ENCODE results near the gene PLXNA1.

PLXNA1 gene

GRCh38 chr3:127018306-127018828 is 35.5 kb downstream of the PLXNA1 start:
- DNase-seq (ENCODE audit: low spot score): no peak

- peak; percentile 58 for DNase-seq (ENCODE audit: low spot score)
Measured at GRCh38 chr3:127019449-127019848, 36.5 kb downstream of the PLXNA1 start.

GRCh38 chr3:127020543-127020942 is 37.6 kb downstream of the PLXNA1 start:
- no peak for DNase-seq (ENCODE audit: low spot score)

- no peak for DNase-seq (ENCODE audit: low spot score)
Measured at GRCh38 chr3:127022849-127023248, 39.9 kb downstream of the PLXNA1 start.

- no peak for DNase-seq (ENCODE audit: low spot score)
Measured at GRCh38 chr3:127025456-127025855, 42.5 kb downstream of the PLXNA1 start.

GRCh38 chr3:127026036-127026435 is 43.1 kb downstream of the PLXNA1 start:
- DNase-seq (ENCODE audit: low spot score): no peak

GRCh38 chr3:127026661-127027060 is 43.7 kb downstream of the PLXNA1 start:
- no peak for DNase-seq (ENCODE audit: low spot score)

GRCh38 chr3:127027061-127027735 is 44.3 kb downstream of the PLXNA1 start:
- no peak for DNase-seq (ENCODE audit: low spot score)

- no peak for DNase-seq (ENCODE audit: low spot score)
Measured at GRCh38 chr3:127027811-127028548, 45.1 kb downstream of the PLXNA1 start.

- no peak for DNase-seq (ENCODE audit: low spot score)
Measured at GRCh38 chr3:127028781-127029657, 46.1 kb downstream of the PLXNA1 start.

GRCh38 chr3:127029658-127030507 is 47.0 kb downstream of the PLXNA1 start:
- DNase-seq (ENCODE audit: low spot score): no peak

GRCh38 chr3:127030508-127031412 is 47.8 kb downstream of the PLXNA1 start:
- DNase-seq (ENCODE audit: low spot score): no peak

GRCh38 chr3:127031413-127031810 is 48.5 kb downstream of the PLXNA1 start:
- no peak for DNase-seq (ENCODE audit: low spot score)

GRCh38 chr3:127031845-127032244 is 48.9 kb downstream of the PLXNA1 start:
- no peak for DNase-seq (ENCODE audit: low spot score)

GRCh38 chr3:127032296-127032990 is 49.5 kb downstream of the PLXNA1 start:
- no peak for DNase-seq (ENCODE audit: low spot score)
